NB4 (cell line): Measurements from ENCODE around the gene TRIM32.

ENCODE experiments used
- DNase-seq: peaks from one replicate; pipeline ENCODE4 v3.0.0; 2010; ENCODE audit warnings: low read depth
- H3K4me3 ChIP-seq: one replicate; pipeline ENCODE4 v1.5.1; 2011; ENCODE audit warnings: mild to moderate bottlenecking, low read depth, low read length, moderate library complexity
- CTCF ChIP-seq: IDR thresholded peaks from one replicate; pipeline ENCODE4 v1.5.1; 2012; ENCODE audit warnings: low read depth, low read length
- MAX ChIP-seq: IDR thresholded peaks from 2 replicates; pipeline ENCODE4 v1.6.1; 2011; ENCODE audit warnings: low read depth, low read length
- MYC ChIP-seq: IDR thresholded peaks from 2 replicates; pipeline ENCODE4 v1.6.1; 2011; ENCODE audit warnings: low read depth, low read length
- POLR2A ChIP-seq: IDR thresholded peaks from 2 replicates; pipeline ENCODE4 v1.6.1; 2011; ENCODE audit warnings: mild to moderate bottlenecking; ENCODE audit not compliant: insufficient read length; ENCODE audit errors: extremely low read depth

The TRIM32 gene

GRCh38 chr9:116691607-116692006, 4.5 kb downstream of the TRIM32 start:
- DNase-seq = no peak
- no peak for TF ChIP-seq POLR2A
- TF ChIP-seq MYC = no peak
- TF ChIP-seq MAX = no peak
- no peak for TF ChIP-seq CTCF

GRCh38 chr9:116692616-116693015, 5.5 kb downstream of the TRIM32 start:
- TF ChIP-seq CTCF (no peak), MAX (no peak), MYC (no peak), POLR2A (no peak)
- H3K4me3 ChIP-seq = no peak overlapping the region
- no peak for DNase-seq

More at GRCh38 chr9:116691607-116692006, 4.5 kb downstream of the TRIM32 start:
- H3K4me3 ChIP-seq = no peak overlapping the region

- DNase-seq = no peak
- TF ChIP-seq CTCF (no peak), MYC (no peak), POLR2A (no peak), MAX (no peak)
- no peak overlapping the region for H3K4me3 ChIP-seq
Observed at GRCh38 chr9:116693233-116693731, 6.2 kb downstream of the TRIM32 start.

- DNase-seq = no peak
- H3K4me3 ChIP-seq = no peak overlapping the region
Observed at GRCh38 chr9:116694785-116695291, 7.7 kb downstream of the TRIM32 start.

GRCh38 chr9:116695438-116695837, 8.3 kb downstream of the TRIM32 start:
- DNase-seq = no peak
- no peak overlapping the region for H3K4me3 ChIP-seq
- TF ChIP-seq CTCF (no peak), POLR2A (no peak), MAX (no peak), MYC (no peak)

More at GRCh38 chr9:116694785-116695291, 7.7 kb downstream of the TRIM32 start:
- TF ChIP-seq MYC (no peak), CTCF (no peak), POLR2A (no peak), MAX (no peak)

GRCh38 chr9:116697362-116697761, 10.3 kb downstream of the TRIM32 start:
- H3K4me3 ChIP-seq = no peak overlapping the region
- DNase-seq = no peak
- TF ChIP-seq MYC = no peak
- no peak for TF ChIP-seq POLR2A
